Stimulated activated CD4-positive, alpha-beta T cell treated with anti-CD3 and anti-CD28 coated beads, Interleukin-1b, Interleukin-23, amount 100 ng/mL, for 1 hour (primary cell): ENCODE results near the gene AREL1.

Experiments
- DNase-seq, 2 donors: peaks; one replicate each; pipeline ENCODE4 v3.0.0-alpha.2; 2020; ENCODE audit warnings: low read depth in 2 of 2

The AREL1 gene

DNA sequence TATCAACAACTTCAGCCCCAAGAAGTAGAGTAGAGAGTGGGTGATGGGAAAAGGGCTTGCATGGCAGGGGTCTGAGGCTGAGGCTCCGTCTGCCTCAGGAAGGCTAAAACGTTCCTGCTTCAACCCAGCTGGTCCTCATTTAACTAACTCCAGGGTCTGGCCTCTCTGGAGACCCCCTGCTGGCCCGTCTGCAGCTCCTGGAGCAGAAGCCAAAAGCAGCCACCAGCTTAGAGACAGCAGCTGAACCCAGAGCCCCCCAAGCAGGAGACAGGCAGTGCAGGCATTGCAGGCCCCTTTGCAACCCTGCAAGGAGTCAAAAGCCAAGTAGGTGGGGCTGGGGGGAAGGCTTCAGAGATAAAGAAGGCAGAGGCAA is 75.7 kb downstream of the AREL1 start:
- DNase-seq: no peak

DNA sequence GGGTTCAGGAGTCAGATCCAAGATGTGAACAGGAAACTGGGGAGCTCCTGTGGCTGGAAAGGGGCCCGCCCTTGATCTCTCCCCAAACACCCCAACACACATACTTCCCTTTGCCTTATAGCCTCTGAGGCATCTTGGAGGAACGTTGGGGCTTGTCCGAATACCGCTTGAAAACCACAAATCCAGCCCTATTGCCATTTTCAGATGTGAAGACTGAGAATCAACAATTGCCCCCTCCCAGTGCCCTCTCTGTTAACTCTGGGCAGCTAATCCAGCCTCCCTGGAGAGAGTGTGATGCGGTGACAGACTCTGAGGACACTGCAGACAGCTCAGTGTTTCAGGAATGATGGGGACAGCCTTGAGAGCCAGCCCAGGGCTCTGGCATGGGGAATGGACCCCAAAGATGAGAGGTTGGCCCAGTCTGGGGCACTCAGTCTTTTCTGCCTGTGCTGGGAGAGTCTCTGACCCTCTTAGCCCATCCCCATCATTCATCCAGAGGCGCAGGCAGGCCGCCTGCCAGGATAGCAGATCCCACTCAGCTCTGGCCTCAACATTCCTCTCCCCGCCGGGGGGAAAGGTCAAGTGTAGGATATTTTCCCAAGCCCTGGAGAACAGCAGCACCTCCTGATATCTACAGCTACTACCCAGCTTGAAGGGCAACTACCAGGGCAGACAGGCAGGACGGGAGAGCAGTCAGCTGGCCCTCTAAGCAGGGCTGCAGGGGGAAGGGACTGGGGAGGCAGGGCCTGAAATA is 76.3 kb downstream of the AREL1 start:
- DNase-seq: no peak

DNA sequence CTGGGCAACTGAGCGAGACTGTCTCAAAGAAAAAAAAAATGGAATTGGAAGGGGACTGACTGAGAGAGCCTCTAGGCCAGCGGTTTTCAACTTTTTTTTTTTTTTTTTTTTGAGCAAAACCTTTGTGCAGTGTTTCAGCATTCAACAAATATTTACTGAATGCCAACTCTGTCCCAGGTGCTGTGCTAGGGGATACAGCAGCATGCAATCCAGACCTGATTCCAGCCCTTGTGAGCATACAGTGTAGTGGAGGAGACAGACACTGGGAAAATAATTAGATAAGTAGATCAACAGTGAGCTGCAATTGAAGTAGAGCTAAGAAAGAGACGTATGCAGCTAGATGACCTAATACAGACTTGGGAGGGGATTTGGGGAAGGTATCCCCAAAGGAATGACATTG is 77.0 kb downstream of the AREL1 start:
- DNase-seq: no peak

DNA sequence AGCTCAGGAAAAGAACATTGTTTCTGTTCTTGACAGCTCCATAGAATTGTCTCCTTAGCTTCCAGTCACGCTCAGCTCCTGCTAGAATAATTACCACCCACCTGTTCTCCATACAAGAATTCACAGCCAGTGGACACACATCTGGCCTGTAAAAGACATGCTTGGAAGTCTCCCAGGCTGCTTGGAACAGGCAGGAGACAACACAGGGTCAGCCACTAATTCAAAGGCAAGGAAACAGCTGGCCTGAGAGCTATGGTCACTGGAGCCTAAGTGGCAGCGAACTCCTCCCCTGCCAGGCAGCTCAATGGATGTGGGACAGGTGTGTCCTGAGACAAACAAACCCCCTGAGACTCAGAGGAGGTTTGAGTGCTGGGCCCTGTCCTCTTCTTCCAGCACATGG is 77.9 kb downstream of the AREL1 start:
- no peak for DNase-seq

DNA sequence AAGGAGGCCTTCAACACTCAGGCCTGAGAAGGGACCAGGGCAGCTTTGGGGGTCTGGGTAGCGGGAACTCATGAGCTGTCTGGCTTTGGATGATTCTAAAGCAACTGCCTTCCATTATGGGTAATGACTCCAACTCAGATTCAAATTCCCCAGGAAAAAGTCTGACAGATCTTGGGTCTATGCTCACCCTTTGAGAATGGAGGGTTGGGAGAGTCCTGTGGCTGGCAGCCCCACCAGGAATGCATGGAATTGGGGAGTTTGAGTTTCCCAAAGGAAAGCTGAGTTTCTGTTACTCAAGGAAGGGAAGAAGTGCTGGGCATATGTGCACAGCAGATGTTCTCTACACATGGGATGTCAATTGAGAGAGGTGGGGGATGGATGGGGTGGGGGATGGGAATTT is 78.4 kb downstream of the AREL1 start:
- DNase-seq: no peak

DNA sequence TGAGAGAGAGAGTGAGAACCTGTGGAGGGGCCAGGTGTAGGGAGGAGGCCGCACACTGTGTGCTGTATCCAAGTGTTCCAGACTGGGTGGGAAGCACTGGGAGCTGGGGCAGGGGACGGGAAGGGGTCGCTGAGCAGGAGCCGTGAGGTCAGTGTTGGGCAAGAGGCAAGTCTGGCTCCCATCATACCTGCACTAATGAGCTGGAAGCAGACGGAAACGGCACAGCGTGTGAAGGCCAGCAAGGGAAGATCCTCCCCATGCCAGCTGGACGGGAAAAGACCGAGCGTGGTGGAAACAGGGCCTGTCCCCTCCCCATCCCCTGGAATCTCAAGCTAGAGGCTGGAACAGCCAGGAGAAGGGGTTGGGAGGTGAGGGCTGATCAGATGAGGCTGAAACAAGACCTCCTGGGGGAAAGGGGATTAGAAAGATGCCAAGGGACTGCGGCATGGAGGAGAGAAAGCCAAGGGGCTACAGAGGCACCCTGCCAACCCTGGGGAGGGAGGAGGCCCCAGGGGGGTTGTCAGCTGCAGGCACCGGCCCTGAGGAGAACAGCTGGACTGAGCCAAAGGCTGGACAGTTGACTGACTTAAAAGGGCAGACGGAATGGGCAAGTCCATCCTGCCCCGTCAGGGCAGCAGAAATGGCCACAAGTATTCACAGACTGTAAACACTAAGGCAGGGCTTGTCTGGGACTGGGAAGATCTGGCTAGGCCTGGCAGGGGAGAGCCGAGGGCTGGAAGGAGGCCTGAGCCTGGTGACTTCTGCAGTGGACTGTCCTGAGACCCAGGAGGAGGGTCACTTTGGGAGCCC is 81.8 kb downstream of the AREL1 start:
- no peak for DNase-seq

DNA sequence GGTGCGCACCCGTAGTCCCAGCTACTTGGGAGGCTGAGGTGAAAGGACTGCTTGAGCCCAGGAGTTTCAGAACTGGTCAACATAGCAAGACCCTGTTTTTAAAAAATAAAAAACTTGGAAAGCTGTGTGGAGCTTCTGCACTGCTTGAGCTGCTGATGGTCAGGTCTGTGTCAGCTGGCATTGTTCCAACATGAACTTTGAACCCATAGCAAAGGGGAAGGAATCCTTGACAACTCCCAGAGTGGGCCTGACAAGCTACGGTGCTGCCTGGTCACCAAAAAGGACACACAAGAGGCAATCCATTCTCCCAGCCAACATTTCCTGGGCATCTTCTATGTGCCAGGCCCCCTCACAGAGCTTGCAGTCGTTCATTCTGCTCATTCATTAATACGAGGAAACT is 84.5 kb downstream of the AREL1 start:
- no peak for DNase-seq

DNA sequence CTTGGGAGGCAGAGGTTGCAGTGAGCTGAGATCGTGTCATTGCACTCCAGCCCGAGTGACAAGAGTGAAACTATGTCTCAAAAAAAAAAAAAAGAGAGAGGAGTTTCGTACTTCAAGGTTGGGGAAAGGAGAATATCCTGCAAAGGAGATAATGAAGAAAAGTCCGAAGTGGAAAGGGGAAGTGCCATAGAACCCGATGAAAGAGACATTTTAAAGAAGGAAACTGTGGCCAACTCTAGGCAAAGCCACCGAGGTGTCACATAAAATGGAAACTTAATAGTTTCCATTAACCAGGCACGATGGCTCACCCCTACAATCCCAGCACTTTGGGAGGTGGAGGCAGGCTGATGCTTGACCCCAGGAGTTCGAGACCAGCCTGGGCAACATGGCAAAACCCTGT is 85.8 kb downstream of the AREL1 start:
- no peak for DNase-seq

DNA sequence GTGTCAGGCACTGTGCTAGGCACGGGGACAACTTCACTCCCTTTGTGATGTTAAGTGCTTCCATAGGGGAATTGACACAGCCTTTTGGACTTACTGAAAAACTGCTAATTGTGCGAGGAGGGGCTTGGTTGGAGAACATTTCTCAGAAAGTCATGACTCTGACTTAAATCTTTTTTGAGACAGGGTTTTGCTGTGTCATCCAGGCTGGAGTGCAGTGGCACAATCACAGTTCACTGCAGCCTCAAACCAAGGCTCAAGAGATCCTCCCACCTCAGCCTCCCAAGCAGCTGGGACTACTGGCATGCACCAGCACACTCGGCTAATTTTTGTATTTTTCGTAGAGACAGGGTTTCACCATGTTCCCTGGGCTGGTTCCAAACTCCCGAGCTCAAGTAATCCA is 90.6 kb downstream of the AREL1 start:
- no peak for DNase-seq

DNA sequence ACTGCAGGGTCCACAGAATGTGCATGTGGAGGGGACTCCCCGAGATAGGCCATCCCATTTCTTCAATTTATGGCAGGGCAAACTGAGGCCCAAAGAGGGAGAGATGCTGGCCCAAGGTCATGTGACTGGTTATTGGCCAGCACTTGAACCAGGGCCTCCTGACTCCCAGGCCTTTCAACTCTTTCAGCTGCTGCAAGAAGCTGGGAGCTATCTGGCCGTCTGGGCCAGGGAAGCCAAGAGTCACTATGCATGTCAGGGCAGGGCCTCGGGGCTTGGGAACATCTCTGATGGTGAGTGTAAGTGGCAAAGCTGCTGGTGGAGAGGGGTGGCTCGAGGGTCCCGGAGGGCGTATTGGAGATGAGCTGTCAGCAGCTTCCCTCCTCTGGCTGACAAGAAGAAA is 91.3 kb downstream of the AREL1 start:
- DNase-seq: no peak

DNA sequence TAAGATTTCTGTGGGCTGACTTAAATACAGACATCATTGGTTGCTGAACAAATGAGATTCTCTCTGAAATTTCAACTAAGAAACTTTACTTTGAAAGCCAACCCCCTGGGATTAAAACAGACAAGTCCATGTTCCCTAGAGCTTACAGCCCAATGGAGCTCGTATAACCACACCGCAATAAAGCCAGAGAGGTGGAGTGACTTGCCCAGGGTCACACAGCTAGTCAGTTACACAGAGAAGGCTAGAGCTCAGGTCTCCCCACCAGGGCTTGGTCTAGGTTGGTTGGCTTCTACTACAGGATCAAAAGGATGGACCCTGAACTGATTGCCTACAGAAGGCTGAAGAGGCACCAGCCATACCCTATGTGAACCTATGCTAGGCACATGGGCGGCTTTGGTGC is 92.0 kb downstream of the AREL1 start:
- DNase-seq: no peak

DNA sequence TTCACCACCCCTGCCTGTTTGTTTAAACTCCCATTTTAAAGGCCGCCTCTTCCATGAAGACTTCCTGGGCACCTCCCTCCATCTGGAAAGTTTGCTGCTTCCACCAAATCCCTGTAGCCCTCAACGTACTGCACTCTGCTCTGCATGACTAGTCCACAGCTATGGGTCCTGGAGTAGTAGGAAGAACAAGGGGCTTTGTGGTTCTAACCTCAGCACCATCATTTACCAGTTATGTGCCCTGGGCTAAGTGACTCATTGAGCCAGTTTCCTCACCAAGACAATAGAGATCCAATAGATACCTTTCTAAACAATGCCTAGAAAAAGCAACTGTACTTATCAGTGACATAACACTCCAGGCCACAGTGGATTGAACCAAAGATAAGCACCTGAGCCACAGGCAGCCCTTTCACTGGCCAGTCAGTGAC is 92.4 kb downstream of the AREL1 start:
- no peak for DNase-seq

DNA sequence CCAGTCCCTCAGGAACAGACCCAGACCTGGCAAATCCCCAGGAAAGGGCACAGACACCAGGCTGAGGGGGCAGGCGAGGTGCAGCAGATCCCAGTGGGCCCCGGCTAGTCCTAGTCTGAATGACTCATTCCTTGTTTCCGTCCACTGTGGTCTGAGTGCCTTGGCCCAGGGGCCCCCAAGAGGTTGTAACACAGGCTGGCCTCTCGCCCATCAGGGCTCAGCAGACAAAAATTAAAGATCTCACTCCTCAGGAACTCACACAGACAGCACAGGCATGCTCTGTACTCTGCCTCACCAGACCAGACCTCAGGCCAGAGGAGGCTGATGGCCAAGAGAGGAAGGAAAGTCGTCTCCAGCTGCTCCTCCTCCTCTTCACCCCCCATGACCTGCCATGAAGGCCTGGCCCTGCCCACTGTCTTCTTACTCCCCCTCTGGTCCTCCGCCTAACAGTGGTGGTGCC is 93.2 kb downstream of the AREL1 start:
- no peak for DNase-seq

DNA sequence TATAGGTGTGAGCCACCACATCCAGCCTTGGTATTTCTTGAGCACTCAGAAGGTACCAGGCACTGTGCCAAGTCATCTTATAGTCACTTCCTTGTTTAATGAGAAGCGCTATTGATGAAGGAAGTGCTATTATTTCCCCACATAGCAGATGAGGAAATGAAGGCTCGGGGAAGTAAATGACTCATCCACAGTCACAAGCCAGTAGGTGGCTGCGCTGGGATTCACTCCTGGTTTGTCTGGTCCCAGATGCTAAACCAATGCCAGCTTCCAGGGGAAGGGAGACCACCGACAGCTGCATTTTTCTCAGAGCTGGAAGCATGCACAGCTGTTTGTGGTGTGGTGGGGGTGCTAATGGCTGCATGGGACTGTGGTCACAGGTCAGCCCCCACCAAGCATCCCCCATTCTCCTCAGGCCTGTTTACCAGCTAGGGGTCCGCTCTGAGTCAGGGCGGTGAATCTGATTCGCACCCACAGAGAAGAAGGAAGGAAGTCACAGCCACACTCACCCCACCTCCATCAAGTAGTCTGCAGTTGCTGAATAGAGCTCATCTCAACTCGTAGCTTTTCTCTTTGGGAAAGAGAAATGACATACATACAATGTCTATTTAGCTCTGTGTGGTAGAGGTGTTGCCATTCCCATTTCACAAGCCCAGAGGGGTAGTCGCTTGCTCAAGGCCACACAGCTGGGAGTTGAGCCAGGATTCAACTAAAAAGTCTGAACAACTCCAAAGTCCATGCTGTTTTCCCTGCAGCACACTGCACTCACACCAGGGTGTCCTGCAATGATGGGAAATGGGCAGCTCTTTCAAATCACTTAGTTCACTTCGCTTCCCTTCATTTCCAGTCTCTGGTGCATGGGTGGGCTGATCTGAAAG is 94.6 kb downstream of the AREL1 start:
- no peak for DNase-seq

DNA sequence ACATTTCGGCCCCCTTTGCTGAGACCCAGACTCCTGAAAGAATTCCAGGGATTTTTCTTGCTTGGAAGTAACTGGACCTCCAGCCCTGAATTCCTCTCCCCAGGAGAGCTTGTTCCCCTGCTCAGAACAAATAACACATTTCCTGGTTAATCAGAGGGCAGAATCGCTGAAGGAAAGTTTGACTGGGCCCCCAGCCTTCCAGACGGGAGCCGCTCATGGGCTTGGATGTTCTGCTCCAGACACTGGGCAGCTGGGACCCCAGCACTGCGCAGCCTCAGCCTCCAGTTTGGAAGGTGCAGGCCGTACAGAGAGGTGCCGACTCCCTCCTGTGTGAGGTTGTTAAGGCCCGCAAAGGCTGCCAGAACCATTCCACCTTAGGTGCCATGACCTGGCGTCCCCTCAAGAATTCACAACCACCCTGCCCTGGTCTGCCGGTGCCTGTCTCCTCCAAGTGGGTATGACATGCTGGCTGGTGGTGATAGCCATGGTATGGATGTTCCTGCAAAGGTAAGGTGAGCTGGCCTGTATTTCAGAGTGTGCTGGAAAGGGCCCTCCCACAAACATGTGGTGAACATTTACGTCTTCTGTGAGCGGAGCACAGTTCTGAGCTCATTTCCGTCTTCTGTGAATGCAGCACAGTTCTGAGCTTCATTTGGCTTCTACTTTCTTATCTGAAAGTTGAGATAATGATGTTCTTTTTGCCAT is 95.7 kb downstream of the AREL1 start:
- no peak for DNase-seq

DNA sequence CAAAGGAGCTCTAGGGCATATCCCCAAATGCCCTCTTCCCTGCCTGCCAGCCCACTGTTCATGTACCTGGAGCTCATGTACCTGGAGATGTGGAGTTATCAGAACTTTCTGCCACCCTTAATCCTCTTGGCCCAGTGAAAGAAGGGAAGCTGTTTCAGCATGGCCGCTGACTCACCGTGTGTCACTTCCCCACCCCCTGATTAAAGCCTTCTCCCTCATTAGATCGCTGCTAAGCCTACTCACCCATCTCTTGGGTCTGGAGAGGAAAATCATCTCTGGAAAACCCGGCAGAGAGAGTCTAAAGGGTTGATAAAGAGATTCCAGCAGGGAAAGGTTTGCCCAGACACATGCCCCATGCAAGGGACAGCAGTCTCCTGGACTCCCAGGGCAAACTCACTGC is 96.4 kb downstream of the AREL1 start:
- no peak for DNase-seq

DNA sequence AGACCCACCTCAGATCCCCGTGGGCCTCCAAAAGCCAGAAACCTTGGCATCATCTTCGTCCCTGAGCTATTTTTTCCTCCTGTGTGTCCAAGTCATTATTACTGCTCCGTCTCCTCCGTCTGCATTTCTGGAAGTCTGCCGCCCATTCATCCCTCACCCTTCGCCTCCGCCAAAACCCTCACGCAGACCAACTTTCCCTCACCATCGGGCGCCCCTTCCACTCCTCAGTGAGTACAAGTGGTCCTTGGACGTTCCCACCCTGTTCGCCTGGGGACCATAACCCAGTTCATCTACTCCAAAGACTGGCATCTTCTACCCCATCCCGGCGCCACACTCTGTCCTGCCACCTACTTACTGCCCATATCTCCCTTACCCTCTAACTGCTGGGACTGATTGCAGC is 97.1 kb downstream of the AREL1 start:
- no peak for DNase-seq

DNA sequence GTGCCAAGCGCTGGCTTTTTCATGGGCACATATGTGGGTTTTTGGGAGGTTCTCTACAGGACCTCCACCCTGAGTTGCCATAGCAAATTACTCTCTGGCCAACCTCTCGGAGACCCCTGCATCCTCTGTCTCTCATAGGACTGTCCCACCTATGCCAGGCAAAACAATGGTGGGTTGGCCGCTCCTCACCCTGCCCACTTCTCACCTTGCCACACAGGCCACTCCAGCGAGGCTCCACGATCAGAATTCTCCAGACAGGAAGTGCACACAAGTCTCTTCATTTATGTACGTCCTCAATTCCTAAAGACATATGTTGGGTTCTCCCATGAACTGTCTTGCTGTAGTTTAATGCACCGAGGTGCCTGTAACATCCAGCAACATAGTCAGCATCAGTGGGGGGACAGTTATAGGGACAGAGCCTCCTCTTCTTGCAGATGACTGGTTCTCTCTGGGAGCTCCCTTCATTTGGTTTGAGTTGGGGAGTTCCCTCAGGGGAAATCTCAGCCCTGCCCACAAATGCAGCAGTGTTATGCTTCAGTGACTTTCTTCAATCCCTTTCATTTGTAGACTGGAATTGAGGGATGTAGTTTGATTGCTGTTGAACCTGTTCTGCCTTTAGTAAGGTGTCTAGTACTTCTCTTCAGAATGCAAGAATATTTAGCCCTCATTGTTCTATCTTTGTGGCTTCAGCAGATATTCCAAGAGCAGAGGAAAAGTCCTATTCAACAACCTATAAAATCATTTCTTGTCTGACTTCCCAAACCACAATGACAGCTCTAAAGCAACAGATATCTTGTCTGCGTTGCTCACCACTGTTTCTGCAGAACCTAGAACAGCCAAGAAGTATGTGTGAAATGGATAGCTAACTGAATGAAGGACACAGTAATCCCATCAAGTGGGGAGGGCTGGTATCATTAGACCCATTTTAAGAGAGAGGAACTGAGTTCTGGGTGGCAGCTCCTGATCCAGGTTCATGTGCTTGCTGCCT is 98.1 kb downstream of the AREL1 start:
- no peak for DNase-seq

DNA sequence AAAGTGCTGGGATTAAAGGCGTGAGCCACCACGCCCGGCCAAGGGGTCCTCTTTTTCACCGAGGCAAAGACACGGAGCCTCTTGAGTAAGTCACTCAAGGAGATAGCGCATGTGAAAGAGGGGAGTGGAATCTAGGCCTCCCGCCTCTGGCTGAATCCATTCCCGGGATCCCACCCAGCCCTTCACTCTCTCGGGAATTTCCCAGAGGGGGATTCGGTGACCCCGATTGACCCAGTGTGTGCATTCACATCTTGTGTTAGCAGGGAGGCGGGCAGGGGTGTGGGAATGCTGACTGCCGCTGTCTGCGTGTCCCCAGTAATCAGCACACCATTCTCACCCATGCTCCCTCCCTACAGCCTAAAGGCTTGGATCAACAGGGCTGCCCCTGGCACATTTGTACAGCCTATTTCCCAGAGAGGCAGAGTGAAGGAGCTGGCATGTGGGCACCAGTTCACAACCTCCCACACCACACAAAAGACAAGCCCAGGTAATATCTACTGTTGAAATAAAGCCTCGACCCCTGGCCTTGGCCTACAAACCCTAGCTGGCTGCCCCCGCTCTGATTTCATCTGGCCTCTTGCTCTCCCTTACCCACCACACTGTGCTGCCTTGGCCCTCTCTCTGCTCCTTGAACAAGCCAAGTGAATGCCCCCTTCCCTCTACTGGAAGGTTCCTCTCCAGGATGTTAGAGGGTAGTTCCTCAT is 99.5 kb downstream of the AREL1 start:
- no peak for DNase-seq
